NCI-H1436 treated with DMSO at 0.1 percent for 48 hours (cell line): ENCODE data around the gene C17orf58.

Experiments
- DNase-seq: peaks from one replicate; lab custom pipeline; 2025; lab: John Stamatoyannopoulos, UW

C17orf58 gene

DNA sequence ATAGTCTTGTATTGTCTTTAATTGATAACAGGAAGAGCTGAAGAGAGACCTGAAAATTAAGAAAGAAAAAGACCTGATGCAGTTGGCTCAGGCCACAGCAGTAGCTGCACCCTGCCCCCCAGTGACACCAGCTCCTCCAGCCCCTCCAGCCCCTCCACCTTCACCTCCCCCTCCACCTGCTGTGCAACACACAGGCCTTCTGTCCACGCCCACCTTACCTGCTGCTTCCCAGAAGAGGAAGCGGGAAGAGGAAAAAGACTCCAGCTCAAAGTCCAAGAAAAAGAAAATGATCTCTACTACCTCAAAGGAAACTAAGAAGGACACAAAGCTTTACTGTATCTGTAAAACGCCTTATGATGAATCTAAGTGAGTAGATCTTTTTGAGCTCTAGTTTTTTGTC is 36.8 kb downstream of the C17orf58 start:
- no peak for DNase-seq

DNA sequence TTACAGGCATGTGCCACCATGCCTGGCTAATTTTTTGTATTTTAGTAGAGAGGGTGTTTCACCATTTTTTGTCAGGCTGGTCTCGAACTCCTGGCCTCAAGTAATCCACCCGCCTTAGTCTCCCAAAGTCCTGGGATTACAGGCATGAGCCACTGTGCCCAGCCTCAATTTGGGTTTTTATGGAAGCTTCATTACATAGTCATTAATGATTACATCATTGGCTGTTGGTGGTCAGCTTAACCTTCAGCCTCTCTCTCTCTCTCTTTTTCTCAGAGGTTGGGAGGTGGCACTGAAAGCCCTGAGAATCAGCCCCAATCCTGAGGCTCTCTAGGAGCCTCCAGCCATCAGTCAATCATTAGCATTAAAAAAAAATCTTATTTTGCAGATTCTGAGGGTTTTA is 45.3 kb downstream of the C17orf58 start:
- DNase-seq: no peak

DNA sequence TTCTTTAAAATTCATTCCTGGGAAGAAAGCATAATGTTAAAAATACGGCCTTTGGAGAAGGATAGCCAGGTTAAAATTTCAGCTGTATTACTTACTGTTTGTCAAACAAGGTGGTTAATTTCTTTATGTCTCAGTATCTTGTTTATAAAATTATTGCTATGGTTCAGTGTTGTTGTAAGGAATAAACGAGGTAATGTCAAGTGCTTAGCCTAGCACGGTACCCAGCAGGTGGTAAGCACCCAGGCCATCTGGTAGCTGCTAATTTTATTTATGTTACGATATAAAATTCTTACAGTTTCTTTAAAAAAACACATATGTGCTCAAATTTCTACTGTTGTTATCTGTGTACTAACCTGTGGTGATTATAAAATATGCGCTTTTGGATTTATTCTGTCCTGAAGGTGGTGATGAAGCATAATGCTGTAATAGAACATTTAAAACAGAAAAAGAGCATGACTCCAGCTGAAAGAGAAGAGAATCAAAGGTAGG is 48.9 kb downstream of the C17orf58 start:
- DNase-seq: no peak

DNA sequence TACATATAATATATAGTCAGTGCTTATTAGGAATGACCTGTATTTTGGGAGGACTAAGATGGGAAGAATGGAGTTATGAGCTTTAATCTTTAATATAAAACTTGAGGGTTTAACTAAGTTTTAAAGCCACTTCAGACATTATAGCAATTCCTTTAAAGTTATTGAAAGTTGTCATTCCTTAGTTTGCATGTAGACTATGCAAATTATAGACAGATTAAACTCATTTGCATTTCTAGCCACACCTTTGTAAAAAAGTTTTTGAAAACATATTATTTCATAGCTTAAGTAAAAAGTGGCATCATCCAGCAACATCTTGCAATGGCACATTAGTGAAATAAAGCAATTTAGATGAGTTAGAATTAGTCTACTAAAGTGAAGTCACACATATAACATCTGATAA is 49.8 kb downstream of the C17orf58 start:
- DNase-seq: no peak

DNA sequence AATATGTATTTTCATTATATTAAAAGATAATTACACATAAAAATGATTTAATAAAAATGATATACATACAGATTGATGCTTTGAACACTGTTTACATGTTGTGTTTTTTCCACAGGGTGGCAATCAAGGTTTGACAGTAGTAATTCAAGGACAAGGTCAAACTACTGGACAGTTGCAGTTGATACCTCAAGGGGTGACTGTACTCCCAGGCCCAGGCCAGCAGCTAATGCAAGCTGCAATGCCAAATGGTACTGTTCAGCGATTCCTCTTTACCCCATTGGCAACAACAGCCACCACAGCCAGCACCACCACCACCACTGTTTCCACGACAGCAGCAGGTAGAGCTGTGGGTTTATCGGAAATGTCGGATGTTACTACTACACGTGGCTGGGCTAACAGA is 52.2 kb downstream of the C17orf58 start:
- no peak for DNase-seq

DNA sequence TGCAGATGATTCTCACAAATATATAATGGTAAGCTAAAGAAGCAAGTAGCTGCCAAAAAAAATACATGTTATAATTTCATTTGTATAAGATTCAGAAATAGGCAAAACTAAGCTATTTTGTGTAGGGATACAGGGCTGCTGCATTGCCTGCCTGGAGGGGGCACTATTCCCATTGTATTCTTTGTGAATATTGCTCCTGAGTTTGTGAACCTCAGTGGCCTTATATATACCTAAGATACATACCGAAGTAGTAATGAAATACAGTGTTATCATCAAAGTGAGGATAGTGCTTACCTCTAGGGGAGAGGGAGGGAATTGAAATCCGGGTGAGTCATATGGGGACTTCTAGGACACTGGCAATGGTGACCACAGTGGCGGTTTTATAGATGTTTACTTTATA is 53.5 kb downstream of the C17orf58 start:
- DNase-seq: no peak
